GM21367 (cell line): Measurements from ENCODE around the gene RNF34.

ENCODE experiments used
- ATAC-seq: cut with Tn5 transposase; IDR thresholded peaks from one replicate; pipeline ENCODE4 v1.9.1; 2021; ENCODE audit not compliant: unreplicated experiment

RNF34 gene

DNA sequence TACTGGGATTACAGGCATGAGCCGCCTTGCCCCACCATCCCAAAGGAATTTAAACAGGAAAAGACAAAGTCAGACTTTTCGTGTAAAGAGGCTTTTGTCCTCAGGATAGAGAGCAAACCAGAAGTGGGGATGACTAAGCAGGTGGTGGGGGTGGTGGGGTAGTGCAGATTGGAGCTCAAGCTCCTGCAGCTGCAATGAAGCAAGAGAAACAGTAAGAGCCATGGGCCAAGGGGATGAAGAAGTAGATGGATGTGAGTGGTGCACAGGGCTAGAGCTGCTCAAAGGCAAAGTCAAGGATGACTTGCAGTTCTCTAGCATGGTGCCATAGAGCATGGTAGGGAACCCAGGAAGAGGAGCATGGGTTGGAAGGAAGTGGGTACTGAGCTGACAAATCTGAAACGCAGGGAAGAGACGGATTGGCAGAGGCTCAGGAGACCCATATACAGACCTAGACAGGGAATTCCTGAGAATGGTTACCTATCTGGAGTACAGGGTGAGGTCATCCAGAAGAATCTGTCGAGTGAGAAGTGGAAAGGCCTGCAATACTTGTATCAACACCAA lies 11.4 kb upstream of the RNF34 start:
- no peak for ATAC-seq

DNA sequence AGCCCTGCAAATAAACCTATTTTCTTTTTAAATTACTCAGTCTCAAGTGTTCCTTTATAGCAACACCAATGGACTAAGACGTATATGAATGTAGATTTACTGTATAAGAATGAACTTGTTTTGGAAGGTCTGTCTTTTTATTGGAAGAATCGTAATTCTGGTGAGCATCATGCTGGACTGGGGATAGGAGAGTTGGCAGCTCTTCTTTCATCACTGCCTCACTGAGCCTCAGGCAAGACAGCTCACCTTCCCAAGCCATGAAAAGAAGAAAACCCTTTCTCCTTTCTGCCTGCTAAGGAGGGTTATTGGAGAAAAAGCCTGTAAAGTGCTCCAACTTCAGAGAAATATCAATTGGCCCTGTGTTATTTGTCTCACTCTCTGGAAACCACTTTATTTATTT lies 9.1 kb upstream of the RNF34 start:
- ATAC-seq, result no peak

DNA sequence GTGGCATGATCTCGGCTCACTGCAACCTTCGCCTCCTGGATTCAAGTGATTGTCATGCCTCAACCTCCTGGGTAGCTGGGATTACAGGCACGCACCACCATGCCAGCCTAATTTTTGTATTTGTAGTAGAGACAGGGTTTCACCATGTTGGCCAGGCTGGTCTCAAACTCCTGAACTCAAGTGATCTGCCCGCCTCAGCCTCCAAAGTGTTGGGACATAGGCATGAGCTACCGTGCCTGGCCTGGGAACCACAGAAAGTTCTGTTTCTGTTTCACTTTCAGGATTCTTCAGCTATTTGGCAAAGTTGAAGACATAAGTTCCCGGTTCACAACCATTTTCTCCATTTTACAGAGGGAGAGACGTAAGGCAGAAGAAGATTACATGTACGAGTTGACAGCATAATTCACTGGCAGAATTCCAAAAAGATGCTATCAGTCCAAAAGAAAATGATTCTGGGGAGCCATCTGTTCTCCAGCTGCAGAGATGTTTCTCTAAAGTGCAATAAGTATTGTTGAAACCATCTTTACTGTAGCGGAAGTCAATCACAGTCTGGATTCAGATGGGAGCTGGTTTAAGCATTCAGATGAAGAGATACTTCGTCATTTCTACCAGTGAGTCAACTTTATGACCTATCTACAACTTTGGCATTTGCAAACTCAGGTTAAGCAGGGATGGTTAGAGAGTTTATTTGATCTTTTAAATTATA lies 8.1 kb upstream of the RNF34 start:
- ATAC-seq, result no peak

DNA sequence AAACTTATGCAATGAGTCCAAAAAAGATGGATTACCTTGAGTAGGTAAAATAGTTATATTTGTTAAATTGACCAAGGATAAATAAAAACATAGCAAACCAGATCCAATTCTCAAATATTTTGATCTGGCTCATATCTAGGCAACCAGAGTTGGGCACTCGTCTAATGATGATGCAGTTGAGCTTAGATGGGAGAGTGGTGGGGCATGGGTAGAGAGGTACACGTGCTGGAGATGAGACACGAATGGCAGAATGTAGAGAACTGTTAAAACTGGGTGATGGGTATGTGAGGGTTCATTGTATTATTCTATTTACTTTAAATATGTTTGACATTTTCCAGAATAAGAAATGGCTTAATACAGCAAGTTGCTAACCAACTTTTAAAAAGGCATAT lies 7.6 kb upstream of the RNF34 start:
- no peak for ATAC-seq

GRCh38 chr12:121397521-121397920 lies 2.4 kb upstream of the RNF34 start:
- ATAC-seq, result no peak

DNA sequence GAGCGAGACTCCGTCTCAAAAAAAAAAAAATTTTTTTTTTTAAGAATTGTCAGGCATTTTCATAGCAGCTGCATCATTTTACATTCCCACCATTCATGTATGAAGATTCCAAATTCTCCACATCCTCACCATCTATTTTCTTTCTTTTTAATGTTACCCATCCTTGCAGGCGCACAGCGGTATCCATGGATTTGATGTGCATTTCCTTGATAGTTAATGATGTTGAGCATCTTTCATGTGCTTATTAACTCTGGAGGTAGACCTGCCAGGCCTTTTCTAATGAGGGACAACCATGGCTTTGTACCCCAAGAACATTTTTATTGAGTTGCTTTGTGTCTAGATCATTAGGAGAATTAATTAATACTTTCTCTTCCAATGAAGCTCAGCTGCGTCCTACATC lies 1.6 kb upstream of the RNF34 start:
- no peak for ATAC-seq

DNA sequence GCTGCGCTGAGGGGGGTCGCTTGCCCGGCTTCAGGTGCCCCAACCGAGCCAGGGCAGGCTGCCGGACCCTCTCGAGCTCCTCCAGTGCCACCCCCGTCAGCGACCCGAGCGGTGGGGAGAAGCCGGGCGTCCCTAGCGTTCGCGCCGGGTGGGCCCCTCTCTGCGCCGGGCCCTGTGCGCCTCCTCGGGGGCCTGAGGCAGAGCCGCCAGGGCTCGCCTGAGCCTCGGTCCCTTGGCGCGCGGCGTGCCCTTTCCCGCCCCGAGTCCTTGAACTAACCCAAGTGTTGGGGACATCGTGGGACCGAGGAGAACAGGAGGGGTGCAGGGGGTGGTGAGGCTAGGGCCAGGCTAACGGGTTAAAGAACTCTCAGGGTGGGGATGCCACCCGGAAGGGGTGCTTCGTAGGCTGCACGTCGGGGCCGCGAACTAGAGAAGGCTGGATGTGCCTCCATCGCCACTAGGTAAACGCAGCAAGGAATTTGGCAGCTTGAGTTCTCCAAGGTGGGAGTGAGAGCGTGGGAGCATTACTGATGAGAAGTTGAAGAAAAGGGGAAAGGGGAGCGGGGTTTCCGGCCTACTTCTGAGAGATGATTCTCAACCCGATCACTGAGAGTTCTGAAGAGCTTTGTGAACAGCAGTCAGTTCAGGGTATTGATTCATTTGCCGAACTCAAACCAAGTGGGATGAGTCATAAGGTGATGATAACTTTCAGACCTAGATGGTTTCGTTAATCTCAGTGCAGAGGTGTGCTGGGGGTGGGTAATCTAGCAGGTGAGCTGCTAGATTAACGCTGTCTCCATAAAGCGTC lies 618 bp downstream of the RNF34 start:
- peak; percentile 30 for ATAC-seq

DNA sequence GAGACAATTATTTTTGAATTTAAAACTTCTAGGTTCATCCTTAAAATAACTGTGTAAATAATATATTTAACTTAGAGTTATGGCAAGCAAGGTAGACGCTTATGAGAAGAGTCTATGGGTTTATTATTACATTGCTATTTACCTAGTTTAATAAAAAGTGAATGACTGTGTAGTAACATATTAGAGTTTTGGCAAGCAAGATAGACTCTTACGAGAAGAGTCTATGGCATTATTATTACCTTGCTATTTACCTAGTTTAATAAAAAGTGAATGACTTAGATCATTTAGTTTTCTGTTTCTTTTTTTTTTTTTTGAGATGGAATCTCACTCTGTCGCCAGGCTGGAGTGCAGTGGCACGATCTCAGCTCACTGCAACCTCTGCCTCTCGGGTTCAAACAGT lies 3.8 kb downstream of the RNF34 start:
- no peak for ATAC-seq

- ATAC-seq, result no peak
Observed at GRCh38 chr12:121404734-121405133, 4.8 kb downstream of the RNF34 start.

- no peak for ATAC-seq
Observed at GRCh38 chr12:121405211-121405610, 5.3 kb downstream of the RNF34 start.

GRCh38 chr12:121413917-121414316 lies 14.0 kb downstream of the RNF34 start:
- ATAC-seq, result no peak

- ATAC-seq, result no peak
Observed at GRCh38 chr12:121417847-121418246, 17.9 kb downstream of the RNF34 start.

- no peak for ATAC-seq
Observed at GRCh38 chr12:121420109-121420508, 20.2 kb downstream of the RNF34 start.

DNA sequence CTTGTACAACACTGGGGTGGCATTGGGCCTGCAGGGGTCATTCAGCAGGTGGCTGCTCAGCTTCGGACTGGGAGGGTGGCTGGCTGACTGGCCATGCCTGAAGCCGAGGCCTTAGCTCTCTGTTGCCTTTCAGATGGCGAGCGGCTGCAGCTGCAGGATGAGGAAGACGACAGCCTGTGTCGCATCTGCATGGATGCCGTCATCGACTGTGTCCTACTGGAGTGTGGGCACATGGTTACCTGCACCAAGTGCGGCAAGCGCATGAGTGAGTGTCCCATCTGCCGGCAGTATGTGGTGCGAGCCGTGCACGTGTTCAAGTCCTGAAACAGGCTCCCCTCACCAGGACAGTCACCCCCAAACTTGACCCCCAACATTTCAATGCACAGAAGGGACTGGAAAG lies 23.3 kb downstream of the RNF34 start:
- no peak for ATAC-seq

DNA sequence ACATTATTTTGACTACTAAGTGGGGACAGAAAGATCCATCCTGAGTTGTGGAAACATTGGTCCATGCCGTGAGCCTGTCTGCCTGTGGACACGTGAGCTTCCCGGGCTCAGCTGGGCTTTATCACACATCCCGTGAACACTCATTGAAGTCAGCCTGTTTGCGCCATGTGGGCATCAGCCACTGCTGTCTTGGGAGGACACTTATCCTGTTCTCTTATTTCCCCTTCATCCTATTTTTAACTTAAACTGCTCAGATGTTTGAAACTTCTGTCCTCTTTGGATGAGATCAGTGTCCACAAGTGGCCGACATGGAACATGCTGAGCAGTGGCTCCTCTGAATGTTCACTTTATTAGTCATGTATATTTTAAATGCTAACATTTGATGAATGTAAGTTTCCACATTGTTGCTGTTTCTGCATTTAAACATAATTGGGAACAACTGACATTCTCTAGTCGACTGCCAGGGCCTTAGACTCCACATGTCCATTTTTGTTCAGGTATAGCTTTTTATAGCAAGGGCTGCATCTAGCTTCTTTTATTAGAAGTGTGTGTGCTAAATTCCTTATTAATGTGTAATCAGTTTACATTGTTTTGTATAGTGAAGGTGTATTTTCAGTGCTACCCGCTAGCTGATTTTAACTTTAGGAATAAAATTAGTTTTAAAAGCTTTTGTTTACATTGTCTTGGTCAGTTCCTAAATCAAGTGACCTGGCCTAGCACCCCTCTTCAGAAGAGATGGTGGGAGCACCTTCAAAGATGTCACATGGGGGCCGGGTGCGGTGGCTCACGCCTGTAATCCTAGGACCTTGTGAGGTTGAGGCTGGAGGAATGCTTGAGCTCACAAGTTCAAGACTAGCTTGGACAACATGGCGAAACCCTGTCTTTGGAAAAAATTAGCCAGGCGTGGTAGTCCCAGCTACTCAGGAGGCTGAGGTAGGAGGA lies 24.0 kb downstream of the RNF34 start:
- no peak for ATAC-seq

GRCh38 chr12:121424624-121424975 lies 24.7 kb downstream of the RNF34 start:
- no peak for ATAC-seq

DNA sequence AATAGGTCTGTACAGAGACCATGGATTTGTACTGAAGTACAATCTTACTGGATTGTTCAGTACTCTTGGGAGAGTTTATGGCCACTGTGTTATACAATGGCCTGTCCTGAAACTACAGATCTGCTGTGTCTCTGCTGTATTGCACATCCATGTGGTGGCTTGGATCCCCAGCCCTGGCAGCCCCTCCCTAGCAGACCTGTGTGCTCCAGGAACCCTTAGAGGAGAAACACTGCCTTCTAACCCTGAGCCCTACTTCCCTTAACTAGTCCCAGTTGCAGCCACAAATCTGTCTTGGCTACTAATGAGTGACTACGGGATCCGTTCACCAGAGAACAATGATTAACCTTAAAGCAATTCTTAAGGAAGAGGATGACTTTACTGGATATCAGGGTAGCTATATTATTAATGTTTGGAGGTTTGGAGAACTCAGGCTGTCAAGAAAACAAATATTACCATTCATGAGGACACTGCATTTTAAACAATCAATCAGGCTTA lies 27.7 kb downstream of the RNF34 start:
- ATAC-seq, result no peak

- no peak for ATAC-seq
Observed at GRCh38 chr12:121428883-121429282, 29.0 kb downstream of the RNF34 start.

DNA sequence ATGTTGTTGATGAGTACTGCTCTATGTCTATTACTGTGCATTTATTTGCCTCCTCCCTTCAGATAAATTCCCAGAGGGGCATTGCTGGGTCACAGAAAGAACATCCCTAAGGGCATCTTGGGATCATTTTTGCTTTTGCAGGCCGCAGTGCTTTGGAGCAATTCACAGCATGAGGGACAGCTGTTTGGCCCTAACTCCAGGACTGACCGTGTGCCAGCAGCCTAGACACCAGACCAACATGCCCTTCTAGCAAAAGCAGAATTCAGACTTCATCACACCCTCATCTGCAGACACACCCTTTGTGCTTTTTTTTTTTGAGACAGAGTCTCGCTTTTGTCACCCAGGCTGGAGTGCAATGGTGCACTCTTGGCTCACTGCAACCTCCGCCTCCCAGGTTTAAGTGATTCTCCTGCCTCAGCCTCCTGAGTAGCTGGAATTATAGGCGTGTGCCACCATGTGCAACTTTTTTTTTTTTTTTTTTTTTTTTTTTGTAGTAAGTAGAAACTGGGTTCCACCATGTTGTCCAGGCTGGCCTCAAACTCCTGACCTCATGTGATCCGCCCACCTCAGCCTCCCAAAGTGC lies 31.0 kb downstream of the RNF34 start:
- no peak for ATAC-seq

DNA sequence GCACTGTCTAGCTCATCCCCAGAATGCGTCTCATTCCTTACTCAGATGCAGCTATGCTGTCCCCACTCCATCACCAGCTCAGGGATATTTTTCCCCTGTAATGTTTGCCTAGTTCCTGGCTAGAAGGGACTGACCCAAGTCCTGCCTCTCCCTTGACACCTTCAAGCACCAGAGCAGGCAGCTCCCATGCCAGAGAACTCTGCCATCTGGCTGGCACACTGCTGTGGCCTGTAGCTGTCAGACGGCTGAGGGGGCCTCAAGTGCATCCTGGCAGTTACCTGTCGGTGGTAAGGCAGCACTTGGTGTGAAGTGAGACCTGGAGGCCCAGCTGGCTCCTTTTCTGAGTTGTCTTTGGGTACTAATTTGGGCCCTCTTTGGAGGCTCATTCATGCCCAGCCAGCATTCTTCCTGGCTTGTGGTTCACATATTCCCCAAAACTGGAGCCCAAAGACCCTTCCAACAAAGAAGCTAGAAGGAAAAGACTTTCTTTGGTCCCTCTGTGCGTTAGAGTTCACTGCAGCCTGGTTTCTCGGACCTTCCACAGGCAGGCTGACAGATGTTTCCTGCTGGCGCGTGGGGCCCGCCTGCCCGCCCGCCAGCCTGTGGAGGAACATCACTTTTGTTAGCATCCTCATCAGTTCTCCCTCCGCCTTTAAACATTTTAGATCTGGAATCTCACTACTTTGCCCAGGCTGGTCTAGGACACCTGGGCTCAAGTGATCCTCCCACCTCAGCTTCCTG lies 33.0 kb downstream of the RNF34 start:
- no peak for ATAC-seq
